GM10266 (cell line): Measurements from ENCODE around the gene RANBP17.

ENCODE experiments used
- DNase-seq: peaks from one replicate; pipeline ENCODE4 v3.0.0; 2012; ENCODE audit errors: extremely low spot score
- CTCF ChIP-seq: IDR thresholded peaks from 2 replicates; pipeline ENCODE4 v1.5.1; 2012; ENCODE audit warnings: mild to moderate bottlenecking, low read depth; ENCODE audit not compliant: control insufficient read depth, insufficient read depth; ENCODE audit errors: missing control alignments

Gene RANBP17

GRCh38 chr5:171306166-171306565, 444.3 kb downstream of the RANBP17 start:
- TF ChIP-seq CTCF, result no peak
- no peak for DNase-seq

- TF ChIP-seq CTCF, result no peak
- no peak for DNase-seq
Observed at GRCh38 chr5:171306781-171307591, 445.2 kb downstream of the RANBP17 start.

- no peak for TF ChIP-seq CTCF
Observed at GRCh38 chr5:171307789-171308452, 446.1 kb downstream of the RANBP17 start.

GRCh38 chr5:171308453-171309275, 446.8 kb downstream of the RANBP17 start, which contains the start of gene TLX3:
Gene TLX3 (plus strand): TSS chr5:171309248. CDS start chr5:171309366, 118 bp downstream.
- DNase-seq, result no peak
- TF ChIP-seq CTCF, result no peak

More at GRCh38 chr5:171307789-171308452, 446.1 kb downstream of the RANBP17 start:
- no peak for DNase-seq

GRCh38 chr5:171309276-171310211, 447.7 kb downstream of the RANBP17 start:
- no peak for DNase-seq
- TF ChIP-seq CTCF, result no peak

GRCh38 chr5:171310212-171310818, 448.5 kb downstream of the RANBP17 start:
- no peak for DNase-seq
- TF ChIP-seq CTCF, result no peak
